ENCODE data around the gene UBE2U.
"Not testable (repeated sequence)": the region's sequence is repeated elsewhere in the genome, so short reads cannot be mapped to it uniquely, and the experiment has no call there.

Gene UBE2U

GRCh38 chr1:64239519-64239918 lies 36.1 kb downstream of the UBE2U start:
- not testable (repeated sequence) for DNase-seq (ENCODE audit: low read depth in 2 of 2)

GRCh38 chr1:64240206-64240605 lies 36.8 kb downstream of the UBE2U start:
- no peak for DNase-seq (ENCODE audit: low read depth in 2 of 2)

DNA sequence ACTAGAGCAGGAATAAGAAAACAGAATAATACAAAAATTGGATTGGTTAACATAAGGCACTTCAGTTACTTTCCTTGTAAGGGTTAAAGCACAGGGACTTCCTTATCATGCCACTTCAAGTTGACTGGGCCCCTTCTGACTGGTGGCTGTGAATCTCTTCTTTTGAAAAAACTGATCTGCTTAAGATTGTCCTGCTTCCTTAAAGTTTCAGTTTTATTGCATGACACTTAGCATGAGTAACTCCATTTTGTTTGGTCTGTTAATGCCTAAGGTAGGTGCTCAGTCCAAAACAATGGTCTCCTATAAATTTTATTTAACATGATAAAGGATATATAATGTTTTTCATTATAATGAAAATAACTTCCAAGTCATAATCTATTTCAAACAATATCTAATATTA lies 37.6 kb downstream of the UBE2U start:
- DNase-seq (ENCODE audit: low read depth in 2 of 2), result no peak

GRCh38 chr1:64242895-64243756 lies 39.7 kb downstream of the UBE2U start:
- DNase-seq (ENCODE audit: low read depth in 2 of 2), result no peak

- DNase-seq (ENCODE audit: low read depth in 2 of 2), result no peak
Measured at GRCh38 chr1:64243757-64244080, 40.3 kb downstream of the UBE2U start.

- no peak for DNase-seq (ENCODE audit: low read depth in 2 of 2)
Measured at GRCh38 chr1:64245495-64245894, 42.1 kb downstream of the UBE2U start.

GRCh38 chr1:64246294-64246917 lies 43.0 kb downstream of the UBE2U start:
- no peak for DNase-seq (ENCODE audit: low read depth in 2 of 2)

GRCh38 chr1:64248065-64248464 lies 44.6 kb downstream of the UBE2U start:
- no peak for DNase-seq (ENCODE audit: low read depth in 2 of 2)

GRCh38 chr1:64250472-64250871 lies 47.0 kb downstream of the UBE2U start:
- DNase-seq (ENCODE audit: low read depth in 2 of 2), result not testable (repeated sequence)

DNA sequence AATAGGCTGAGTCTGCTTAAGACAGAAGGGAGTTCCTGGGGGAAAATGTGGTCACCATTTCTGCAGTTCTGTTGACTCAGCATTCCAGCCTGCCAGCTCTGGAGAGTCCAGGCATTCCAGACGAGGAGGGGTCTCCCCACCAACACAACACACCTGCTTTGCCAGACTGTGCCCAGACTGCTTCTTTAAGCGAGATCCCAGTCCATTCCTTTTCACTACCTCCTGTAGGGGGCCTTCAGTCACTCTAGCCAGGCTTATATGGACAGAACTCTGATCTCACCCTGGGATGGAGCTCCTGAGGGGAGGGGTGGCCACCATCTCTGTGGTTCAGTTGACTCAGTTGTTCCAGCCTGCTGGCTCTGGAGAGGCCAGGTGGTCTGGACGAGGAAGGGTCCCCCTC lies 48.5 kb downstream of the UBE2U start:
- DNase-seq (ENCODE audit: low read depth in 2 of 2), result no peak

GRCh38 chr1:64257233-64257632 lies 53.8 kb downstream of the UBE2U start:
- DNase-seq (ENCODE audit: low read depth in 2 of 2), result not testable (repeated sequence)

DNA sequence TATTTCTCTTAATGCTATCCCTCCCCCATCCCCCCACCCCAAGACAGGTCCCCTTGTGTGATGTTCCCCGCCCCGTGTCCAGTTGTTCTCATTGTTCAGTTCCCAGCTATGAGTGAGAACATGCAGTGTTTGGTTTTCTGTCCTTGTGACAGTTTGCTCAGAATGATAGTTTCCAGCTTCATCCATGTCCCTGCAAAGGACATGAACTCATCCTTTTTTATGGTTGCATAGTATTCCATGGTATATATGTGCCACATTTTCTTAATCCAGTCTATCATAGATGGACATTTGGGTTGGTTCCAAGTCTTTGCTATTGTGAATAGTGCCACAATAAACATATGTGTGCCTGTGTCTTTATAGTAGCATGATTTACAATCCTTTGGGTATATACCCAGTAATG lies 55.0 kb downstream of the UBE2U start:
- DNase-seq (ENCODE audit: low read depth in 2 of 2), result not testable (repeated sequence)

- no peak for DNase-seq (ENCODE audit: low read depth in 2 of 2)
Measured at GRCh38 chr1:64263335-64263734, 59.9 kb downstream of the UBE2U start.

- DNase-seq (ENCODE audit: low read depth in 2 of 2), result no peak
Measured at GRCh38 chr1:64263856-64264255, 60.4 kb downstream of the UBE2U start.

- DNase-seq (ENCODE audit: low read depth in 2 of 2), result no peak
Measured at GRCh38 chr1:64265141-64265540, 61.7 kb downstream of the UBE2U start.

- DNase-seq (ENCODE audit: low read depth in 2 of 2), result no peak
Measured at GRCh38 chr1:64266991-64267390, 63.6 kb downstream of the UBE2U start.

DNA sequence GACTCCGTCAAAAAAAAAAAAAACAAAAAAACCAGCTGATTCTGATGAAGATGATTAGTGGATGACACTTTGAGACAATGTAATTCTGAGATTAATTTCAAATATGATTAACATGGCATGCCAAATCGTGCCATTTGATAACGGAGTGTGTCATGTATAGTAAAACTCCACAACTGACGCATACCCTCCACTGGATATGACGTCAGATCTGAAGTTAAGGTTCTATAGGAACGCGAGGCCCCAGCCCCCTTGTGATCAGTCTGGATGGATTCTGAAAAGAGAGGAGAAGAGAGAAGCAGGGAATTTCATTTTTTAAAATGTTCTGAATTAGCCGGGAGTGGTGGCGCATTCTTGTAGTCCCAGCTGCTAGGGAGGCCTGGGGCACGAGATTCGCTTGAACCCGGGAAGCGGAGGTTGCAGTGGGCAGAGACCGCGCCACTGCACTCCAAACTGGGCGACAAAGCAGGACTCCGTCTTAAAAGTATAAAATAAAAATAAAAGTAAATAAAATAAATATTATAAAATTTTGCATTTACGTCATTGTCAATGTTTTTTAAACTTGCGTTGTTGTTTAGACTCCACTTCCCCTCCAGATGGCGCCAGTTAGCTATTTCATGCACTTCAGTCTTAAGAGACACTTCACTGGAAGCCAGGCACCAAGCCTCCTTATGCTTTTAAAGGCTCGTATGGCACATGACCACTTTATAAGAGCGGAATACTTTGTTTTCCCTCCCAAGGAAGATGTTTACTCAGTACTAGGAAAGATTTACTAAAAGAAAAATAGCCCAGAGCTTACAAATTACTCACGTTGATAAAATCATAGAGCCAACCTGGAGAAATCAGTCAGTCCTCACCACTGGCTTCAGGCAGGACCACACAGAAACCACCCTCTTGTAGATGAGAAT lies 65.5 kb downstream of the UBE2U start:
- DNase-seq (ENCODE audit: low read depth in 2 of 2), result peak; percentile 32 to 38

- DNase-seq (ENCODE audit: low read depth in 2 of 2), result no peak
Measured at GRCh38 chr1:64269558-64269884, 66.1 kb downstream of the UBE2U start.

- no peak for DNase-seq (ENCODE audit: low read depth in 2 of 2)
Measured at GRCh38 chr1:64280001-64280400, 76.6 kb downstream of the UBE2U start.

GRCh38 chr1:64282351-64282750 lies 78.9 kb downstream of the UBE2U start:
- no peak for DNase-seq (ENCODE audit: low read depth in 2 of 2)

- no peak for DNase-seq (ENCODE audit: low read depth in 2 of 2)
Measured at GRCh38 chr1:64287071-64287470, 83.6 kb downstream of the UBE2U start.

DNA sequence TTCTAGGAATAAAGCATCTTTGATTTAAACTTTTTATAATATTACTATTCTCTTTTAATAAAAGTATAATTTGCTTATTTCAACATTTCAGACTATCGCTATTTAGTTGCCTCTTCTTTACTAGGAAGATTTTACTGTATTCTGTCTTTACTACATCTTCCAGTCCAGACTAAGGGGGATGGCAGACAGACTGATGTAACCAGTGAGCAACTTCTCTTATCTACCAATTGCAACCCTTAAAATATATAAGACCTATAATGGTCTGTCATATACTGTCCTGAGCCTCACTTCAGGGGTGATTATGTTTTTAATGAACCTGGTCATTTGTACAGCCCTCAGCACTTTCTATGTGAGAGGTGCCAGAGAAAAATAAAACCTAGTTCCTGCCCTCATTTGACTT lies 87.0 kb downstream of the UBE2U start:
- DNase-seq (ENCODE audit: low read depth in 2 of 2), result no peak

DNA sequence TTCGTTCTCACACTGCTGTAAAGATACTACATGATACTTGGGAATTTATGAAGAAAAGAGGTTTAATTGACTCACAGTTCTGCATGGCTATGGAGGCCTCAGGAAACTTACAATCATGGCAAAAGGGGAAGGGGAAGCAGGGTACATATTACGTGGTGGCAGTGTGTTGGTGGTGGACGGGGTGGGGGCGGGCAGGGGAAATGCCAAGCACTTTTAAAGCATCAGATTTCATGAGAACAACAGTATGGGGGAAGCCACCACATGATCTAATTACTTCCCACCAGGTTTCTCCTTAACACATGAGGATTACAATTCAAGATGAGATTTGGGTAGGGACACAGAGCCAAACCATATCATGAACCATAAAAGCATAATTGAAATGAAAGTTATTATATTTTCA lies 88.5 kb downstream of the UBE2U start:
- DNase-seq (ENCODE audit: low read depth in 2 of 2), result no peak

Data from stimulated activated CD8-positive, alpha-beta memory T cell treated with anti-CD3 and anti-CD28 coated beads, Interleukin-2, amount 100 ng/mL, for 48 hours (primary cell).